B cell (primary cell): ENCODE measurements around the gene KPNA6. TPM values are rescaled to one million over a fixed set of nuclear protein-coding genes. Genes with fewer than 3 reads are reported as not detected.
A peak's percentile ranks its signal among the peaks of the same experiment; 100 is the strongest.

Source experiments
- ATAC-seq: fragments of 200-7000 bp; cut with Tn5 transposase; one replicate; pipeline ENCODE4 v1.10.0; 2021; ENCODE audit warnings: low read depth, mild to moderate bottlenecking, moderate number of reproducible peaks, moderate library complexity
- CTCF ChIA-PET: fragments of 350-600 bp; sonication (Branson Sonifier 250); formaldehyde crosslinking; loops from one replicate; lab custom pipeline; 2021; ENCODE audit warnings: antibody characterized with exemption, inconsistent platforms; lab: Charles Lee
- POLR2A ChIA-PET: fragments of 350-600 bp; sonication (Branson Sonifier 250); formaldehyde crosslinking; loops from one replicate; lab custom pipeline; 2021; ENCODE audit warnings: antibody characterized with exemption; lab: Charles Lee
- DNase-seq: peaks from one replicate; pipeline ENCODE4 v3.0.0; 2013
- H2AFZ ChIP-seq: 2 replicates; pipeline ENCODE4 v1.6.1; 2012; ENCODE audit warnings: mild to moderate bottlenecking, low read depth, low read length; ENCODE audit not compliant: insufficient read depth, poor library complexity, severe bottlenecking
- H3K27ac ChIP-seq, 2 donors: 1 replicate in 1 of 2; 2 replicates in 1 of 2; pipeline ENCODE4 v1.5.1; 2012 to 2013; ENCODE audit warnings: low read length in 2 of 2, mild to moderate bottlenecking in 2 of 2, moderate library complexity in 1 of 2
- H3K27me3 ChIP-seq, 4 experiments: fragments of 200-600 bp in 1 of 4; sonication (generic) in 1 of 4; replicated peaks in 1 of 4; 1 replicate in 2 of 4; 2 replicates in 2 of 4; pipeline versions ENCODE4 v1.6.1 to v1.7.0; 2013 to 2016; ENCODE audit warnings: low read length in 3 of 4, mild to moderate bottlenecking in 2 of 4, mixed read lengths in 1 of 4, moderate library complexity in 1 of 4; ENCODE audit not compliant: insufficient read depth in 4 of 4, control insufficient read depth in 3 of 4; ENCODE audit errors: control extremely low read depth in 1 of 4
- H3K36me3 ChIP-seq, 2 experiments: replicated peaks in 1 of 2; 1 replicate in 1 of 2; 2 replicates in 1 of 2; pipeline versions ENCODE4 v1.6.1 to v1.7.1; 2013; ENCODE audit warnings: low read length in 1 of 2; ENCODE audit not compliant: insufficient read depth in 2 of 2, control insufficient read depth in 1 of 2; ENCODE audit errors: control extremely low read depth in 1 of 2, extremely low read depth in 1 of 2
- H3K4me1 ChIP-seq, 2 donors: fragments of 200-600 bp in 1 of 2; sonication (generic) in 1 of 2; 1 replicate in 1 of 2; 2 replicates in 1 of 2; pipeline versions ENCODE4 v1.5.1 to v1.6.1; 2013 to 2017; ENCODE audit warnings: low read length in 2 of 2; ENCODE audit not compliant: control insufficient read depth in 2 of 2, insufficient read depth in 2 of 2
- H3K4me2 ChIP-seq: replicated peaks from 2 replicates; pipeline ENCODE3; 2012; ENCODE audit warnings: mild to moderate bottlenecking, low read depth, low read length; ENCODE audit not compliant: poor library complexity, severe bottlenecking
- H3K4me3 ChIP-seq, 5 experiments: fragments of 200-600 bp in 1 of 5; sonication (generic) in 1 of 5; 1 replicate in 3 of 5; 2 replicates in 2 of 5; pipeline versions ENCODE4 v1.5.1 to v1.7.0; 2011 to 2016; ENCODE audit warnings: low read length in 4 of 5, mild to moderate bottlenecking in 4 of 5, low read depth in 2 of 5, control low read depth in 1 of 5, moderate library complexity in 1 of 5; ENCODE audit not compliant: insufficient read depth in 1 of 5; ENCODE audit errors: control extremely low read depth in 1 of 5, extremely low read depth in 1 of 5
- H3K79me2 ChIP-seq: fragments of 200-600 bp; sonication (generic); one replicate; pipeline ENCODE4 v1.6.0; 2016; ENCODE audit warnings: low read length; ENCODE audit not compliant: control insufficient read depth, insufficient read depth
- H3K9ac ChIP-seq: fragments of 200-600 bp; sonication (generic); 2 replicates; pipeline ENCODE4 v1.6.1; 2017; ENCODE audit warnings: mild to moderate bottlenecking, low read length, moderate library complexity
- H3K9me3 ChIP-seq, 3 donors: one replicate each; pipeline versions ENCODE4 v1.6.1 to v1.7.1; 2013; ENCODE audit warnings: low read length in 2 of 3; ENCODE audit not compliant: control insufficient read depth in 2 of 3, insufficient read depth in 1 of 3; ENCODE audit errors: control extremely low read depth in 1 of 3
- H4K20me1 ChIP-seq: 2 replicates; pipeline ENCODE4 v1.6.0; 2012; ENCODE audit warnings: mild to moderate bottlenecking, low read length; ENCODE audit not compliant: insufficient read depth, control insufficient read depth, poor library complexity, severe bottlenecking
- H3K27ac Mint-ChIP-seq: one replicate; pipeline ENCODE4 v1.8.0; 2021; ENCODE audit warnings: mixed read lengths
- H3K27me3 Mint-ChIP-seq: one replicate; pipeline ENCODE4 v1.8.0; 2021; ENCODE audit warnings: mixed read lengths
- H3K4me1 Mint-ChIP-seq: one replicate; pipeline ENCODE4 v1.8.0; 2021; ENCODE audit warnings: mixed read lengths
- H3K4me3 Mint-ChIP-seq: one replicate; pipeline ENCODE4 v1.8.0; 2021; ENCODE audit warnings: mixed read lengths
- H3K9me3 Mint-ChIP-seq: one replicate; pipeline ENCODE4 v1.8.0; 2022; ENCODE audit warnings: mixed read lengths; ENCODE audit not compliant: insufficient read depth
- CTCF ChIP-seq: fragments of 200-600 bp; IDR thresholded peaks from one replicate; pipeline ENCODE4 v1.8.0; 2022; ENCODE audit warnings: antibody characterized with exemption, mild to moderate bottlenecking
- EZH2 ChIP-seq: IDR thresholded peaks from 2 replicates; pipeline ENCODE4 v1.6.1; 2012; ENCODE audit warnings: borderline replicate concordance, low read depth, mild to moderate bottlenecking, moderate library complexity, low read length; ENCODE audit not compliant: insufficient read depth, poor library complexity, severe bottlenecking
- WGBS: methylation state at CpG from one replicate; pipeline ENCODE4 v1.1.5; 2013; ENCODE audit warnings: missing lambda C conversion rate; ENCODE audit not compliant: insufficient coverage; 5-methylcytosine and 5-hydroxymethylcytosine counted together
- intact Hi-C: fragments of 100-400 bp; cut with micrococcal nuclease; formaldehyde crosslinking; loops from one replicate; pipeline ENCODE4 v1.10.0; 2022
- polyA plus RNA-seq: library from polyadenylated mRNA; depleted of rRNA; stranded (reverse); fragments of >200 nt; gene quantifications from 2 replicates; pipeline ENCODE4 v1.2.3, GENCODE V29; 2012
- total RNA-seq, 2 donors: library from RNA; stranded (reverse); fragments of 120-200 nt in 1 of 2; gene quantifications; 1 replicate in 1 of 2; 2 replicates in 1 of 2; pipeline versions ENCODE4 v1.2.3 to v1.2.4, GENCODE V29; 2013 to 2022

KPNA6 gene
- total and polyA plus RNA-seq, 2 donors (not counting 1 experiment from before 2014, with no cell fraction given), result 14.0 to 49.9 TPM

DNA sequence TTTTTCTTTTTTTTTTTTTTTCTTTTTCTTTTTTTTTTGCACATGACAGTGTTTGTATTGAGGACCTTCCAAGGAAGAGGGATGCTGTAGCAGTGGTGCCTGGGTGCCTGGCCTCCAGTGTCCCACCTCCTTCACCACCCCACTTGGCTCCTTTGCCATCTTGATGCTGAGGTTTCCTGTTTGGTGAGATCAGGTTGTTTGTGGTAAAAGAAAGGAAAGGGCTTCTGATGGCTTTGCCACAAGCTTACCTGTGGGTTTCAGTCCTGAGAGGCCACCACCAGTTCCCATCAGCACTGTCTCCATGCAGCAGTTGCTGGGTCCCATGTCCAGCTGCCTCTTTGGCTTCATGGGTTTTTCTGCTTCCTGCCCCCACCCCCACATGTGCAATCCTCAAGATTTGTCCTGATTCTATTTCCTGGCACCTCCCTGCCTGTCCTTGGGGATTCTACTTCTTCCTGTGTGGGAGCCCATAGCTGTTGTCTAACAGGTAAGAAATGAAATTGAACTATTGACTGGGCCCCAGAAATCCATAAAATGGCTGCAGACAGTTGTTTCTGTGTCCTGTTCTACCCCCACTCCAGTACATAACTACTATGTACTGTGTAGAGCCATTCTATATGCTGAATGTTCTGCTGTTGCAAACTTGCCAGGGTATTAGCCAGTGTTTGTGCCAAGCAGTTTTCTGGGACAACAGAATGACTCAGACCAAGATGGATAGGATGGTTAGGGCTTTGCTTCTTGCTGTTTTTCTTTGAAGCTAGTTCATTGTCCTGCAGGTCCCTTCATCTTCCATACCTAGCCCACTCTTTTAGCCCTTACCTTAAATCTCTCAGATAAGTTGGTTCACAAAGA lies 88.3 kb downstream of the KPNA6 start:
- no peaks in the 10 kb centered on the region for H3K27me3 Mint-ChIP-seq
- intact Hi-C loops, result no loop called here
- ChIA-PET POLR2A (interaction anchor here (0.7 kb wide), 1 partner anchor 20 kb away, joined by 5 read pairs; no protein-coding TSS in a partner anchor), CTCF (interaction anchor here (0.8 to 1.2 kb wide), 2 partner anchors 88 to 159 kb away, joined by 3 read pairs; partner anchors contain the start of gene KPNA6)
- H3K4me1 ChIP-seq, result peaks cover 0 to 18% of the 10 kb centered on the region in 2 donors
- H3K9me3 ChIP-seq, result no peaks in the 10 kb centered on the region
- ATAC-seq, result no peak
- no peaks in the 10 kb centered on the region for H3K27me3 ChIP-seq
- H3K27ac Mint-ChIP-seq, result peak overlapping the region; percentile 24
- H3K9ac ChIP-seq, result no peak overlapping the region
- no peaks in the 10 kb centered on the region for H4K20me1 ChIP-seq
- no peak for DNase-seq
- H3K4me3 ChIP-seq, result no peak overlapping the region
- peaks cover 4 to 57% of the 10 kb centered on the region in 2 experiments for H3K36me3 ChIP-seq
- no peak for TF ChIP-seq EZH2
- no peak for TF ChIP-seq CTCF
- H3K79me2 ChIP-seq, result no peaks in the 10 kb centered on the region
- no peak overlapping the region for H2AFZ ChIP-seq
- peaks cover 9% of the 10 kb centered on the region for H3K4me1 Mint-ChIP-seq
- H3K27ac ChIP-seq, result no peak overlapping the region
- H3K4me2 ChIP-seq, result no peak overlapping the region
- no peak overlapping the region for H3K4me3 Mint-ChIP-seq
- H3K9me3 Mint-ChIP-seq, result no peaks in the 10 kb centered on the region

GRCh38 chr1:32197074-32197473 lies 89.2 kb downstream of the KPNA6 start:
- H2AFZ ChIP-seq, result no peak overlapping the region
- no peak for TF ChIP-seq CTCF
- no peak for TF ChIP-seq EZH2
- H3K4me3 ChIP-seq, result no peak overlapping the region
- no peak overlapping the region for H3K9ac ChIP-seq
- H3K27me3 ChIP-seq, result no peaks in the 10 kb centered on the region
- peaks cover 4 to 48% of the 10 kb centered on the region in 2 experiments for H3K36me3 ChIP-seq
- no peak for ATAC-seq
- POLR2A ChIA-PET, result no interaction called here
- Mint-ChIP-seq H3K27ac (peak overlapping the region; percentile 24), H3K4me1 (peaks cover 18% of the 10 kb centered on the region), H3K4me3 (no peak overlapping the region), H3K27me3 (no peaks in the 10 kb centered on the region), H3K9me3 (no peaks in the 10 kb centered on the region)
- H3K4me2 ChIP-seq, result no peak overlapping the region
- H3K9me3 ChIP-seq, result no peaks in the 10 kb centered on the region
- DNase-seq, result no peak
- H4K20me1 ChIP-seq, result no peaks in the 10 kb centered on the region
- intact Hi-C loops, result no loop called here
- H3K4me1 ChIP-seq, result peaks cover 8 to 26% of the 10 kb centered on the region in 2 donors
- H3K79me2 ChIP-seq, result no peaks in the 10 kb centered on the region
- H3K27ac ChIP-seq, result no peak overlapping the region
- CTCF ChIA-PET, result interaction anchor here (0.8 to 1.2 kb wide), 3 partner anchors 18 to 158 kb away, joined by 3 to 8 read pairs (median 3); partner anchors contain the start of gene KPNA6
- WGBS, result no CpG with 5 or more reads among the region's 1 CpG
